GM23338 (cell line): ENCODE measurements around the gene DIO1. TPM values are rescaled to one million over a fixed set of nuclear protein-coding genes. Genes with fewer than 3 reads are reported as not detected.

Source experiments
- ATAC-seq: fragments of 200-7000 bp; cut with Tn5 transposase; 3 replicates; pipeline ENCODE4 v1.9.1; 2020
- DNase-seq: peaks from one replicate; pipeline ENCODE4 v3.0.0-alpha.2; 2015; ENCODE audit warnings: low spot score
- H2AFZ ChIP-seq: fragments of 200-600 bp; sonication (generic); 2 replicates; pipeline ENCODE4 v1.8.0; 2016; ENCODE audit warnings: antibody characterized with exemption, mild to moderate bottlenecking, moderate library complexity
- H3F3A ChIP-seq: fragments of 200-600 bp; sonication (generic); replicated peaks from 2 replicates; pipeline ENCODE4 v1.8.0; 2017; ENCODE audit warnings: antibody characterized with exemption, mixed run types, low read depth
- H3K27ac ChIP-seq: fragments of 200-600 bp; sonication (generic); 2 replicates; pipeline ENCODE4 v1.6.1; 2016; ENCODE audit warnings: low read depth
- H3K27me3 ChIP-seq: fragments of 200-600 bp; sonication (generic); 2 replicates; pipeline ENCODE4 v1.8.0; 2016; ENCODE audit warnings: mild to moderate bottlenecking, mixed run types, moderate library complexity; ENCODE audit not compliant: insufficient read depth
- H3K36me3 ChIP-seq: fragments of 200-600 bp; sonication (generic); 2 replicates; pipeline ENCODE4 v1.8.0; 2016; ENCODE audit warnings: mild to moderate bottlenecking; ENCODE audit not compliant: insufficient read depth
- H3K4me1 ChIP-seq: fragments of 200-600 bp; sonication (generic); 2 replicates; pipeline ENCODE4 v1.8.0; 2016; ENCODE audit warnings: mild to moderate bottlenecking, moderate library complexity; ENCODE audit not compliant: insufficient read depth
- H3K4me2 ChIP-seq: fragments of 200-600 bp; sonication (generic); 2 replicates; pipeline ENCODE4 v1.7.1; 2017; ENCODE audit warnings: mixed run types
- H3K4me3 ChIP-seq: fragments of 200-600 bp; sonication (generic); 2 replicates; pipeline ENCODE4 v1.6.1; 2016; ENCODE audit warnings: mixed run types
- H3K79me2 ChIP-seq: fragments of 200-600 bp; sonication (generic); replicated peaks from 2 replicates; pipeline ENCODE4 v1.8.0; 2017; ENCODE audit warnings: mild to moderate bottlenecking; ENCODE audit not compliant: insufficient read depth
- H3K9me2 ChIP-seq: fragments of 200-600 bp; sonication (generic); 2 replicates; pipeline ENCODE4 v1.8.0; 2017; ENCODE audit not compliant: insufficient read depth
- H4K20me1 ChIP-seq: fragments of 200-600 bp; sonication (generic); replicated peaks from 2 replicates; pipeline ENCODE4 v1.8.0; 2017; ENCODE audit warnings: mild to moderate bottlenecking; ENCODE audit not compliant: insufficient read depth
- H3K27ac Mint-ChIP-seq: 2 replicates; pipeline ENCODE4 v1.8.0; 2020; ENCODE audit warnings: inconsistent platforms, mild to moderate bottlenecking, moderate library complexity, mixed read lengths
- H3K27me3 Mint-ChIP-seq: 3 replicates; pipeline ENCODE4 v1.8.0; 2022; ENCODE audit warnings: low read depth, mild to moderate bottlenecking, moderate library complexity, mixed read lengths, inconsistent platforms; ENCODE audit not compliant: insufficient read depth, poor library complexity
- H3K36me3 Mint-ChIP-seq: 3 replicates; pipeline ENCODE4 v1.8.0; 2021; ENCODE audit warnings: low read depth, mild to moderate bottlenecking, inconsistent platforms, moderate library complexity, mixed read lengths
- H3K4me1 Mint-ChIP-seq: 3 replicates; pipeline ENCODE4 v1.8.0; 2020; ENCODE audit warnings: mild to moderate bottlenecking, inconsistent platforms, mixed read lengths
- H3K4me3 Mint-ChIP-seq: 3 replicates; pipeline ENCODE4 v1.8.0; 2021; ENCODE audit warnings: moderate library complexity, mild to moderate bottlenecking, inconsistent platforms, mixed read lengths
- H3K9me3 Mint-ChIP-seq: 3 replicates; pipeline ENCODE4 v1.8.0; 2020; ENCODE audit warnings: moderate library complexity, mild to moderate bottlenecking, inconsistent platforms, mixed read lengths
- CREB1 ChIP-seq: fragments of 250-450 bp; sonication (Bioruptor Pico); IDR thresholded peaks from 2 replicates; pipeline ENCODE4 v1.5.0; 2020; ENCODE audit warnings: low read depth, mild to moderate bottlenecking, moderate library complexity
- EZH2 ChIP-seq: fragments of 200-600 bp; sonication (generic); IDR thresholded peaks from one replicate; pipeline ENCODE4 v1.8.0; 2017; ENCODE audit warnings: antibody characterized with exemption, mild to moderate bottlenecking, low read depth; ENCODE audit not compliant: unreplicated experiment
- EZH2phosphoT487 ChIP-seq: fragments of 200-600 bp; sonication (generic); IDR thresholded peaks from one replicate; pipeline ENCODE4 v1.8.1; 2018; ENCODE audit warnings: antibody characterized with exemption; ENCODE audit not compliant: unreplicated experiment
- JUNB ChIP-seq: IDR thresholded peaks from one replicate; pipeline ENCODE4 v1.6.1; 2016; ENCODE audit warnings: antibody characterized with exemption; ENCODE audit not compliant: unreplicated experiment
- NANOG ChIP-seq: IDR thresholded peaks from 2 replicates; pipeline ENCODE4 v1.6.1; 2016; ENCODE audit warnings: antibody characterized with exemption, borderline replicate concordance
- POLR2AphosphoS5 ChIP-seq: IDR thresholded peaks from 2 replicates; pipeline ENCODE4 v1.6.1; 2016; ENCODE audit warnings: antibody characterized with exemption, low read depth
- STAT1 ChIP-seq: IDR thresholded peaks from one replicate; pipeline ENCODE4 v1.6.1; 2016; ENCODE audit warnings: antibody characterized with exemption; ENCODE audit not compliant: unreplicated experiment
- ZNF114 ChIP-seq: fragments of 250-450 bp; sonication (Bioruptor Pico); IDR thresholded peaks from 2 replicates; pipeline ENCODE4 v1.5.0; 2020; ENCODE audit warnings: mild to moderate bottlenecking, moderate library complexity
- ZNF331 ChIP-seq: fragments of 250-450 bp; sonication (Bioruptor Pico); IDR thresholded peaks from 2 replicates; pipeline ENCODE4 v1.5.0; 2020; ENCODE audit warnings: low read depth, mild to moderate bottlenecking, moderate library complexity
- polyA plus RNA-seq: library from polyadenylated mRNA; unstranded; fragments of >200 nt; fragmentation: Nextera tagmentation; extraction: Ambion mirVana; gene quantifications from 2 replicates; pipeline ENCODE4 v1.2.1, GENCODE V29; 2016
- total RNA-seq: library from RNA; depleted of rRNA; stranded (reverse); fragments of >200 nt; shearing (Covaris generic); gene quantifications from 2 replicates; pipeline ENCODE4 v1.2.3, GENCODE V29; 2014
- TF ChIP-seq, protein P1 (sequence below): IDR thresholded peaks from one replicate; pipeline ENCODE4 v1.6.1; 2018; ENCODE audit warnings: antibody characterized with exemption; ENCODE audit not compliant: unreplicated experiment
- TF ChIP-seq, protein P2 (sequence below): fragments of 250-450 bp; sonication (Bioruptor Pico); IDR thresholded peaks from 2 replicates; pipeline ENCODE4 v1.5.0; 2020; ENCODE audit warnings: mild to moderate bottlenecking, moderate library complexity
- TF ChIP-seq, protein P3 (sequence below), 2 experiments: fragments of 200-600 bp in 1 of 2; sonication (generic) in 1 of 2; conservative IDR thresholded peaks; 2 replicates each; pipeline versions ENCODE4 v1.5.1 to v1.6.1; 2016 to 2017; ENCODE audit warnings: antibody characterized with exemption in 2 of 2, low read depth in 2 of 2, mild to moderate bottlenecking in 2 of 2, moderate library complexity in 1 of 2
- TF ChIP-seq, protein P4 (sequence below): IDR thresholded peaks from 2 replicates; pipeline ENCODE4 v1.6.1; 2016; ENCODE audit warnings: antibody characterized with exemption

Gene DIO1
- total and polyA plus RNA-seq, 2 experiments from 2014 or later: 0.27 TPM; not detected in 1

GRCh38 chr1:53906121-53906520 is 12.1 kb downstream of the DIO1 start:
- no peaks in the 10 kb centered on the region for H3K9me3 Mint-ChIP-seq
- DNase-seq (no peak), ATAC-seq (no peak)
- no peak overlapping the region for H3K4me3 Mint-ChIP-seq
- H3K4me1 ChIP-seq: no peaks in the 10 kb centered on the region
- H3K9me2 ChIP-seq: no peaks in the 10 kb centered on the region
- no peaks in the 10 kb centered on the region for H3F3A ChIP-seq
- H3K4me2 ChIP-seq: no peak overlapping the region
- H3K27ac Mint-ChIP-seq: no peak overlapping the region
- H3K4me1 Mint-ChIP-seq: no peaks in the 10 kb centered on the region; the same call in 2 of the 3 replicates
- no peaks in the 10 kb centered on the region for H3K36me3 Mint-ChIP-seq
- no peak overlapping the region for H3K4me3 ChIP-seq
- H3K27me3 ChIP-seq: no peaks in the 10 kb centered on the region
- H3K27me3 Mint-ChIP-seq: peaks cover 3% of the 10 kb centered on the region
- TF ChIP-seq, protein P1, sequence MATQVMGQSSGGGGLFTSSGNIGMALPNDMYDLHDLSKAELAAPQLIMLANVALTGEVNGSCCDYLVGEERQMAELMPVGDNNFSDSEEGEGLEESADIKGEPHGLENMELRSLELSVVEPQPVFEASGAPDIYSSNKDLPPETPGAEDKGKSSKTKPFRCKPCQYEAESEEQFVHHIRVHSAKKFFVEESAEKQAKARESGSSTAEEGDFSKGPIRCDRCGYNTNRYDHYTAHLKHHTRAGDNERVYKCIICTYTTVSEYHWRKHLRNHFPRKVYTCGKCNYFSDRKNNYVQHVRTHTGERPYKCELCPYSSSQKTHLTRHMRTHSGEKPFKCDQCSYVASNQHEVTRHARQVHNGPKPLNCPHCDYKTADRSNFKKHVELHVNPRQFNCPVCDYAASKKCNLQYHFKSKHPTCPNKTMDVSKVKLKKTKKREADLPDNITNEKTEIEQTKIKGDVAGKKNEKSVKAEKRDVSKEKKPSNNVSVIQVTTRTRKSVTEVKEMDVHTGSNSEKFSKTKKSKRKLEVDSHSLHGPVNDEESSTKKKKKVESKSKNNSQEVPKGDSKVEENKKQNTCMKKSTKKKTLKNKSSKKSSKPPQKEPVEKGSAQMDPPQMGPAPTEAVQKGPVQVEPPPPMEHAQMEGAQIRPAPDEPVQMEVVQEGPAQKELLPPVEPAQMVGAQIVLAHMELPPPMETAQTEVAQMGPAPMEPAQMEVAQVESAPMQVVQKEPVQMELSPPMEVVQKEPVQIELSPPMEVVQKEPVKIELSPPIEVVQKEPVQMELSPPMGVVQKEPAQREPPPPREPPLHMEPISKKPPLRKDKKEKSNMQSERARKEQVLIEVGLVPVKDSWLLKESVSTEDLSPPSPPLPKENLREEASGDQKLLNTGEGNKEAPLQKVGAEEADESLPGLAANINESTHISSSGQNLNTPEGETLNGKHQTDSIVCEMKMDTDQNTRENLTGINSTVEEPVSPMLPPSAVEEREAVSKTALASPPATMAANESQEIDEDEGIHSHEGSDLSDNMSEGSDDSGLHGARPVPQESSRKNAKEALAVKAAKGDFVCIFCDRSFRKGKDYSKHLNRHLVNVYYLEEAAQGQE: no peak
- TF ChIP-seq ZNF114 (CRISPR knock-in tag) (no peak), NANOG (no peak), STAT1 (no peak), POLR2AphosphoS5 (no peak), CREB1 (CRISPR knock-in tag) (no peak), EZH2phosphoT487 (no peak), EZH2 (no peak), JUNB (no peak), ZNF331 (CRISPR knock-in tag) (no peak)
- TF ChIP-seq, protein P2, sequence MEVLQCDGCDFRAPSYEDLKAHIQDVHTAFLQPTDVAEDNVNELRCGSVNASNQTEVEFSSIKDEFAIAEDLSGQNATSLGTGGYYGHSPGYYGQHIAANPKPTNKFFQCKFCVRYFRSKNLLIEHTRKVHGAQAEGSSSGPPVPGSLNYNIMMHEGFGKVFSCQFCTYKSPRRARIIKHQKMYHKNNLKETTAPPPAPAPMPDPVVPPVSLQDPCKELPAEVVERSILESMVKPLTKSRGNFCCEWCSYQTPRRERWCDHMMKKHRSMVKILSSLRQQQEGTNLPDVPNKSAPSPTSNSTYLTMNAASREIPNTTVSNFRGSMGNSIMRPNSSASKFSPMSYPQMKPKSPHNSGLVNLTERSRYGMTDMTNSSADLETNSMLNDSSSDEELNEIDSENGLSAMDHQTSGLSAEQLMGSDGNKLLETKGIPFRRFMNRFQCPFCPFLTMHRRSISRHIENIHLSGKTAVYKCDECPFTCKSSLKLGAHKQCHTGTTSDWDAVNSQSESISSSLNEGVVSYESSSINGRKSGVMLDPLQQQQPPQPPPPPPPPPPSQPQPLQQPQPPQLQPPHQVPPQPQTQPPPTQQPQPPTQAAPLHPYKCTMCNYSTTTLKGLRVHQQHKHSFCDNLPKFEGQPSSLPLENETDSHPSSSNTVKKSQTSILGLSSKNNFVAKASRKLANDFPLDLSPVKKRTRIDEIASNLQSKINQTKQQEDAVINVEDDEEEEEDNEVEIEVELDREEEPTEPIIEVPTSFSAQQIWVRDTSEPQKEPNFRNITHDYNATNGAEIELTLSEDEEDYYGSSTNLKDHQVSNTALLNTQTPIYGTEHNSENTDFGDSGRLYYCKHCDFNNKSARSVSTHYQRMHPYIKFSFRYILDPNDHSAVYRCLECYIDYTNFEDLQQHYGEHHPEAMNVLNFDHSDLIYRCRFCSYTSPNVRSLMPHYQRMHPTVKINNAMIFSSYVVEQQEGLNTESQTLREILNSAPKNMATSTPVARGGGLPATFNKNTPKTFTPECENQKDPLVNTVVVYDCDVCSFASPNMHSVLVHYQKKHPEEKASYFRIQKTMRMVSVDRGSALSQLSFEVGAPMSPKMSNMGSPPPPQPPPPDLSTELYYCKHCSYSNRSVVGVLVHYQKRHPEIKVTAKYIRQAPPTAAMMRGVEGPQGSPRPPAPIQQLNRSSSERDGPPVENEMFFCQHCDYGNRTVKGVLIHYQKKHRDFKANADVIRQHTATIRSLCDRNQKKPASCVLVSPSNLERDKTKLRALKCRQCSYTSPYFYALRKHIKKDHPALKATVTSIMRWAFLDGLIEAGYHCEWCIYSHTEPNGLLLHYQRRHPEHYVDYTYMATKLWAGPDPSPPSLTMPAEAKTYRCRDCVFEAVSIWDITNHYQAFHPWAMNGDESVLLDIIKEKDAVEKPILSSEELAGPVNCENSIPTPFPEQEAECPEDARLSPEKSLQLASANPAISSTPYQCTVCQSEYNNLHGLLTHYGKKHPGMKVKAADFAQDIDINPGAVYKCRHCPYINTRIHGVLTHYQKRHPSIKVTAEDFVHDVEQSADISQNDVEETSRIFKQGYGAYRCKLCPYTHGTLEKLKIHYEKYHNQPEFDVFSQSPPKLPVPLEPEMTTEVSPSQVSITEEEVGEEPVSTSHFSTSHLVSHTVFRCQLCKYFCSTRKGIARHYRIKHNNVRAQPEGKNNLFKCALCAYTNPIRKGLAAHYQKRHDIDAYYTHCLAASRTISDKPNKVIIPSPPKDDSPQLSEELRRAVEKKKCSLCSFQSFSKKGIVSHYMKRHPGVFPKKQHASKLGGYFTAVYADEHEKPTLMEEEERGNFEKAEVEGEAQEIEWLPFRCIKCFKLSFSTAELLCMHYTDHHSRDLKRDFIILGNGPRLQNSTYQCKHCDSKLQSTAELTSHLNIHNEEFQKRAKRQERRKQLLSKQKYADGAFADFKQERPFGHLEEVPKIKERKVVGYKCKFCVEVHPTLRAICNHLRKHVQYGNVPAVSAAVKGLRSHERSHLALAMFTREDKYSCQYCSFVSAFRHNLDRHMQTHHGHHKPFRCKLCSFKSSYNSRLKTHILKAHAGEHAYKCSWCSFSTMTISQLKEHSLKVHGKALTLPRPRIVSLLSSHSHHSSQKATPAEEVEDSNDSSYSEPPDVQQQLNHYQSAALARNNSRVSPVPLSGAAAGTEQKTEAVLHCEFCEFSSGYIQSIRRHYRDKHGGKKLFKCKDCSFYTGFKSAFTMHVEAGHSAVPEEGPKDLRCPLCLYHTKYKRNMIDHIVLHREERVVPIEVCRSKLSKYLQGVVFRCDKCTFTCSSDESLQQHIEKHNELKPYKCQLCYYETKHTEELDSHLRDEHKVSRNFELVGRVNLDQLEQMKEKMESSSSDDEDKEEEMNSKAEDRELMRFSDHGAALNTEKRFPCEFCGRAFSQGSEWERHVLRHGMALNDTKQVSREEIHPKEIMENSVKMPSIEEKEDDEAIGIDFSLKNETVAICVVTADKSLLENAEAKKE (CRISPR knock-in tag): no peak
- TF ChIP-seq, protein P3, sequence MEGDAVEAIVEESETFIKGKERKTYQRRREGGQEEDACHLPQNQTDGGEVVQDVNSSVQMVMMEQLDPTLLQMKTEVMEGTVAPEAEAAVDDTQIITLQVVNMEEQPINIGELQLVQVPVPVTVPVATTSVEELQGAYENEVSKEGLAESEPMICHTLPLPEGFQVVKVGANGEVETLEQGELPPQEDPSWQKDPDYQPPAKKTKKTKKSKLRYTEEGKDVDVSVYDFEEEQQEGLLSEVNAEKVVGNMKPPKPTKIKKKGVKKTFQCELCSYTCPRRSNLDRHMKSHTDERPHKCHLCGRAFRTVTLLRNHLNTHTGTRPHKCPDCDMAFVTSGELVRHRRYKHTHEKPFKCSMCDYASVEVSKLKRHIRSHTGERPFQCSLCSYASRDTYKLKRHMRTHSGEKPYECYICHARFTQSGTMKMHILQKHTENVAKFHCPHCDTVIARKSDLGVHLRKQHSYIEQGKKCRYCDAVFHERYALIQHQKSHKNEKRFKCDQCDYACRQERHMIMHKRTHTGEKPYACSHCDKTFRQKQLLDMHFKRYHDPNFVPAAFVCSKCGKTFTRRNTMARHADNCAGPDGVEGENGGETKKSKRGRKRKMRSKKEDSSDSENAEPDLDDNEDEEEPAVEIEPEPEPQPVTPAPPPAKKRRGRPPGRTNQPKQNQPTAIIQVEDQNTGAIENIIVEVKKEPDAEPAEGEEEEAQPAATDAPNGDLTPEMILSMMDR (conservative IDR thresholded peaks at IDR 0.05; ENCODE audit: low read depth in 2 of 2): no peak
- TF ChIP-seq, protein P4, sequence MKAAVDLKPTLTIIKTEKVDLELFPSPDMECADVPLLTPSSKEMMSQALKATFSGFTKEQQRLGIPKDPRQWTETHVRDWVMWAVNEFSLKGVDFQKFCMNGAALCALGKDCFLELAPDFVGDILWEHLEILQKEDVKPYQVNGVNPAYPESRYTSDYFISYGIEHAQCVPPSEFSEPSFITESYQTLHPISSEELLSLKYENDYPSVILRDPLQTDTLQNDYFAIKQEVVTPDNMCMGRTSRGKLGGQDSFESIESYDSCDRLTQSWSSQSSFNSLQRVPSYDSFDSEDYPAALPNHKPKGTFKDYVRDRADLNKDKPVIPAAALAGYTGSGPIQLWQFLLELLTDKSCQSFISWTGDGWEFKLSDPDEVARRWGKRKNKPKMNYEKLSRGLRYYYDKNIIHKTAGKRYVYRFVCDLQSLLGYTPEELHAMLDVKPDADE: no peak
- H3K79me2 ChIP-seq: no peaks in the 10 kb centered on the region
- no peaks in the 10 kb centered on the region for H3K36me3 ChIP-seq
- H4K20me1 ChIP-seq: no peaks in the 10 kb centered on the region
- H3K27ac ChIP-seq: no peak overlapping the region
- no peak overlapping the region for H2AFZ ChIP-seq
